ENCODE results near the gene DTX4. TPM values are rescaled to one million over a fixed set of nuclear protein-coding genes. Genes with fewer than 3 reads are reported as not detected.

DTX4 gene
- total RNA-seq, 1 donor from 2014 or later: 8.2 TPM

- no peak for DNase-seq (ENCODE audit: low read depth)
Observed at GRCh38 chr11:59191095-59191494, 19.2 kb downstream of the DTX4 start.

GRCh38 chr11:59191890-59192289 is 20.0 kb downstream of the DTX4 start:
- no peak for DNase-seq (ENCODE audit: low read depth)

GRCh38 chr11:59192446-59193020 is 20.6 kb downstream of the DTX4 start:
- no peak for DNase-seq (ENCODE audit: low read depth)

GRCh38 chr11:59193587-59194130 is 21.7 kb downstream of the DTX4 start:
- DNase-seq (ENCODE audit: low read depth): no peak

- no peak for DNase-seq (ENCODE audit: low read depth)
Observed at GRCh38 chr11:59195586-59195985, 23.7 kb downstream of the DTX4 start.

- no peak for DNase-seq (ENCODE audit: low read depth)
Observed at GRCh38 chr11:59196777-59197176, 24.8 kb downstream of the DTX4 start.

- peak; percentile 97 for DNase-seq (ENCODE audit: low read depth)
Observed at GRCh38 chr11:59197991-59198390, 26.1 kb downstream of the DTX4 start.

GRCh38 chr11:59198726-59199125 is 26.8 kb downstream of the DTX4 start:
- DNase-seq (ENCODE audit: low read depth): no peak

- DNase-seq (ENCODE audit: low read depth): no peak
Observed at GRCh38 chr11:59199546-59200422, 27.9 kb downstream of the DTX4 start.

GRCh38 chr11:59200423-59200746 is 28.5 kb downstream of the DTX4 start:
- peak; percentile 50 for DNase-seq (ENCODE audit: low read depth)

GRCh38 chr11:59201353-59201752 is 29.4 kb downstream of the DTX4 start:
- no peak for DNase-seq (ENCODE audit: low read depth)

GRCh38 chr11:59204746-59205145 is 32.8 kb downstream of the DTX4 start:
- no peak for DNase-seq (ENCODE audit: low read depth)

GRCh38 chr11:59205648-59206047 is 33.7 kb downstream of the DTX4 start:
- no peak for DNase-seq (ENCODE audit: low read depth)

GRCh38 chr11:59206635-59207034 is 34.7 kb downstream of the DTX4 start:
- DNase-seq (ENCODE audit: low read depth): peak; percentile 61

- DNase-seq (ENCODE audit: low read depth): peak; percentile 62
Observed at GRCh38 chr11:59207988-59208451, 36.1 kb downstream of the DTX4 start.

GRCh38 chr11:59208956-59209355 is 37.0 kb downstream of the DTX4 start:
- no peak for DNase-seq (ENCODE audit: low read depth)

GRCh38 chr11:59212222-59212621 is 40.3 kb downstream of the DTX4 start:
- no peak for DNase-seq (ENCODE audit: low read depth)

GRCh38 chr11:59212744-59213631 is 41.1 kb downstream of the DTX4 start, which contains the start of gene MPEG1:
Gene MPEG1 (minus strand): TSS chr11:59212927. CDS start chr11:59212865, 62 bp downstream.
- no peak for DNase-seq (ENCODE audit: low read depth)

- no peak for DNase-seq (ENCODE audit: low read depth)
Observed at GRCh38 chr11:59214141-59214893, 42.4 kb downstream of the DTX4 start.
